ENCODE data around the gene SPRN.

DNA sequence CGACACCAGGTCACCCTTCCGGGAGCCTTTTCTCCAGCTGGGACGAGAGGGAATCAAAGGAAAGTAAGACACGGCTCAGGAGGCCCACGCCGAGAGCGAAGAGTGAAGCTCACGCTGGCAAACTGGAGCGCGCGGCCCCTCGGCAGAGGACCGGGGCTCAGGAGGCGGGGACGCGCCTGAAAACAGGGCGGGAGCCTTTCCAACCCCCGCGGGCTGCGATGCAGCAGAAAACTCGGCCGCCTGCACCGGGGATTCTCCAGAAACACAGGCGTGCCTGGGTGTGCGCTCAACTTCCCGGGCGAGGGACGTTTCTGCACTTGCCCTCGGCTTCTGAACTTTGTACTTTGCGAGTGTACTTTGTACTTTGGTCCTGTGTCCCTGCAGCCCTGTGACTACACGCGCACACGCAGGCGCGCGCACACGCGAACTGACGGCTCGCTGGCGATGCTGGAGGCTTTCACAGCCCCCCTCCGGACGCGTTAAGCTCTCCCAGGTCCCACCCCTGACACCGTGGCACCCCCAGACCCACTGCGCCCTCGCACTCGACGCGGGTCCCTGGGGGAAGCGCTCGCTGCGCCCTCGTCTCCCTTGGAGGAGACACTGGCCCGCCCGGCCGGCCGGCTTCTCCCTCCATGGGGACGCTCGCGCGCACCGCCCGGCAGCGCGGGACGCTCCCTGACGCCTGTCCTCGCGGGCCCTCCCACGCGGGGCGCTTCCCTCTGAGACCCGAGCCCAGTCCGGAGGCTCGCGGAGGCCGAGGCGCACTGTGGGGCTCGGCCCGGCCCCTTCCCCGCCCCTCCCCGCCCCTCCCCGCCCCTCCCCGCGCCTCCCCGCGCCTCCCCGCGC lies 46.0 kb downstream of the SPRN start:
- TF ChIP-seq, protein P1, sequence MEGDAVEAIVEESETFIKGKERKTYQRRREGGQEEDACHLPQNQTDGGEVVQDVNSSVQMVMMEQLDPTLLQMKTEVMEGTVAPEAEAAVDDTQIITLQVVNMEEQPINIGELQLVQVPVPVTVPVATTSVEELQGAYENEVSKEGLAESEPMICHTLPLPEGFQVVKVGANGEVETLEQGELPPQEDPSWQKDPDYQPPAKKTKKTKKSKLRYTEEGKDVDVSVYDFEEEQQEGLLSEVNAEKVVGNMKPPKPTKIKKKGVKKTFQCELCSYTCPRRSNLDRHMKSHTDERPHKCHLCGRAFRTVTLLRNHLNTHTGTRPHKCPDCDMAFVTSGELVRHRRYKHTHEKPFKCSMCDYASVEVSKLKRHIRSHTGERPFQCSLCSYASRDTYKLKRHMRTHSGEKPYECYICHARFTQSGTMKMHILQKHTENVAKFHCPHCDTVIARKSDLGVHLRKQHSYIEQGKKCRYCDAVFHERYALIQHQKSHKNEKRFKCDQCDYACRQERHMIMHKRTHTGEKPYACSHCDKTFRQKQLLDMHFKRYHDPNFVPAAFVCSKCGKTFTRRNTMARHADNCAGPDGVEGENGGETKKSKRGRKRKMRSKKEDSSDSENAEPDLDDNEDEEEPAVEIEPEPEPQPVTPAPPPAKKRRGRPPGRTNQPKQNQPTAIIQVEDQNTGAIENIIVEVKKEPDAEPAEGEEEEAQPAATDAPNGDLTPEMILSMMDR (IDR thresholded peaks at IDR 0.05; ENCODE audit: low read depth, low read length) = no peak
- TF ChIP-seq POLR2A (IDR thresholded peaks at IDR 0.05; ENCODE audit: extremely low read depth, insufficient read length) = no peak
